ENCODE results near the gene ATL2.

DNA sequence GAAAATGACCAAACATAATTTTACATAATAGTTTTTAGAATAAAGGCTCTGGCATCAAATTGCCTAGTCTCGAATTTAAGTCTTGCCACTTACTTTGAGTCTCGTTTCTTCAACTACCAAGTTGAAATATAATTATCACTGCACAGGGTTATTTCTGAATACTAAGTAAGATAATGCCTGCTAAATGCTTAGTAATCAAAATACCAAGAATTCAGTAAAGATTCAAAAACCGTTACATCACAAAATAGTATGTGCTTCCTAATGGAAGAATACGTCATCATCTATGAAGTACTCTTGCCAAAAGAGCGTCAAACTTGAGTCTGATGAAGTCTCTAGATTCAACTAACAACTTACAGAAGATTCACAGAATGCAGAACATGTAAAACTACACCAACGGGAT lies 40.5 kb downstream of the ATL2 start:
- TF ChIP-seq, protein P1, sequence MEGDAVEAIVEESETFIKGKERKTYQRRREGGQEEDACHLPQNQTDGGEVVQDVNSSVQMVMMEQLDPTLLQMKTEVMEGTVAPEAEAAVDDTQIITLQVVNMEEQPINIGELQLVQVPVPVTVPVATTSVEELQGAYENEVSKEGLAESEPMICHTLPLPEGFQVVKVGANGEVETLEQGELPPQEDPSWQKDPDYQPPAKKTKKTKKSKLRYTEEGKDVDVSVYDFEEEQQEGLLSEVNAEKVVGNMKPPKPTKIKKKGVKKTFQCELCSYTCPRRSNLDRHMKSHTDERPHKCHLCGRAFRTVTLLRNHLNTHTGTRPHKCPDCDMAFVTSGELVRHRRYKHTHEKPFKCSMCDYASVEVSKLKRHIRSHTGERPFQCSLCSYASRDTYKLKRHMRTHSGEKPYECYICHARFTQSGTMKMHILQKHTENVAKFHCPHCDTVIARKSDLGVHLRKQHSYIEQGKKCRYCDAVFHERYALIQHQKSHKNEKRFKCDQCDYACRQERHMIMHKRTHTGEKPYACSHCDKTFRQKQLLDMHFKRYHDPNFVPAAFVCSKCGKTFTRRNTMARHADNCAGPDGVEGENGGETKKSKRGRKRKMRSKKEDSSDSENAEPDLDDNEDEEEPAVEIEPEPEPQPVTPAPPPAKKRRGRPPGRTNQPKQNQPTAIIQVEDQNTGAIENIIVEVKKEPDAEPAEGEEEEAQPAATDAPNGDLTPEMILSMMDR (IDR thresholded peaks at IDR 0.05; ENCODE audit: low read depth, low read length), result no peak
- no peak for TF ChIP-seq EZH2phosphoT487 (IDR thresholded peaks at IDR 0.05; ENCODE audit: low read depth)
